ENCODE results near the gene TMCO1.

Gene TMCO1

DNA sequence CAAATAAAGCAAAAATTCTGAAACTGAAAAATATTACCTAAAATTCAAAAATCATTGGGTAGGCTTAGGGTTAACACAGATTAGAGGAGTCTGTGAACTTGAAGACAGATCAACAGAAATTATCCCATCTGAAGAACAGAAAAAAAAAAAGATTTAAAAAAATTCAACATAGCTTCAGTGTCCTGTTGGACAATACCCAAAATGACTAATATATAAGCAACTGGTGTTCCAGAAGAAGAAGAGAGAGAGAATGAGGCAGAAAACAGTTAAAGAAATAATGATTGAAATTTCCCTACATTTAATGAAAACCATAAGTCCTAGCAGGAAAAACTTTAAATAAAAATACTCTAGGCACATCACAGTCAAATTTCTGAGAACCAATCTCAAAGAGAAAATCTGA, 31.5 kb downstream of the TMCO1 start (continued):
- TF ChIP-seq TSHZ2 (CRISPR knock-in tag; IDR thresholded peaks at IDR 0.05) (no peak), GLIS3 (CRISPR knock-in tag; IDR thresholded peaks at IDR 0.05) (no peak)

- TF ChIP-seq CSDC2 (CRISPR knock-in tag; IDR thresholded peaks at IDR 0.05) (no peak), ZC3H10 (CRISPR knock-in tag; IDR thresholded peaks at IDR 0.05) (no peak), SNAI2 (CRISPR knock-in tag; IDR thresholded peaks at IDR 0.05) (no peak), CSRNP3 (CRISPR knock-in tag; IDR thresholded peaks at IDR 0.05) (no peak), ESRRG (CRISPR knock-in tag; IDR thresholded peaks at IDR 0.05) (no peak), RARB (CRISPR knock-in tag; IDR thresholded peaks at IDR 0.05) (no peak), TOX (CRISPR knock-in tag; IDR thresholded peaks at IDR 0.05; ENCODE audit: borderline replicate concordance) (no peak)
- no peak for ATAC-seq
Observed at GRCh38 chr1:165734906-165735305, 33.8 kb downstream of the TMCO1 start.

- TF ChIP-seq, protein P1, sequence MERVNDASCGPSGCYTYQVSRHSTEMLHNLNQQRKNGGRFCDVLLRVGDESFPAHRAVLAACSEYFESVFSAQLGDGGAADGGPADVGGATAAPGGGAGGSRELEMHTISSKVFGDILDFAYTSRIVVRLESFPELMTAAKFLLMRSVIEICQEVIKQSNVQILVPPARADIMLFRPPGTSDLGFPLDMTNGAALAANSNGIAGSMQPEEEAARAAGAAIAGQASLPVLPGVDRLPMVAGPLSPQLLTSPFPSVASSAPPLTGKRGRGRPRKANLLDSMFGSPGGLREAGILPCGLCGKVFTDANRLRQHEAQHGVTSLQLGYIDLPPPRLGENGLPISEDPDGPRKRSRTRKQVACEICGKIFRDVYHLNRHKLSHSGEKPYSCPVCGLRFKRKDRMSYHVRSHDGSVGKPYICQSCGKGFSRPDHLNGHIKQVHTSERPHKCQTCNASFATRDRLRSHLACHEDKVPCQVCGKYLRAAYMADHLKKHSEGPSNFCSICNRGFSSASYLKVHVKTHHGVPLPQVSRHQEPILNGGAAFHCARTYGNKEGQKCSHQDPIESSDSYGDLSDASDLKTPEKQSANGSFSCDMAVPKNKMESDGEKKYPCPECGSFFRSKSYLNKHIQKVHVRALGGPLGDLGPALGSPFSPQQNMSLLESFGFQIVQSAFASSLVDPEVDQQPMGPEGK (CRISPR knock-in tag; IDR thresholded peaks at IDR 0.05; ENCODE audit: borderline replicate concordance): no peak
- no peak for TF ChIP-seq ZFP3 (CRISPR knock-in tag; IDR thresholded peaks at IDR 0.05)
- TF ChIP-seq RARB (CRISPR knock-in tag; IDR thresholded peaks at IDR 0.05): no peak
- no peak for TF ChIP-seq ARNTL (CRISPR knock-in tag; IDR thresholded peaks at IDR 0.05; ENCODE audit: borderline replicate concordance, low read depth)
- TF ChIP-seq OSR1 (CRISPR knock-in tag; IDR thresholded peaks at IDR 0.05): no peak
- no peak for TF ChIP-seq TOX (CRISPR knock-in tag; IDR thresholded peaks at IDR 0.05; ENCODE audit: borderline replicate concordance)
- TF ChIP-seq CSDC2 (CRISPR knock-in tag; IDR thresholded peaks at IDR 0.05): no peak
- TF ChIP-seq ZNF8 (CRISPR knock-in tag; IDR thresholded peaks at IDR 0.05): no peak
- no peak for TF ChIP-seq CREB5 (CRISPR knock-in tag; IDR thresholded peaks at IDR 0.05; ENCODE audit: low read depth)
- no peak for TF ChIP-seq ZC3H10 (CRISPR knock-in tag; IDR thresholded peaks at IDR 0.05)
- no peak for TF ChIP-seq ISL1 (CRISPR knock-in tag; IDR thresholded peaks at IDR 0.05)
- no peak for TF ChIP-seq ESRRG (CRISPR knock-in tag; IDR thresholded peaks at IDR 0.05)
- no peak for TF ChIP-seq PPARA (CRISPR knock-in tag; IDR thresholded peaks at IDR 0.05; ENCODE audit: borderline replicate concordance)
- no peak for TF ChIP-seq ZNF70 (CRISPR knock-in tag; IDR thresholded peaks at IDR 0.05)
- no peak for TF ChIP-seq BACH2 (CRISPR knock-in tag; IDR thresholded peaks at IDR 0.05; ENCODE audit: borderline replicate concordance)
- TF ChIP-seq, protein P2, sequence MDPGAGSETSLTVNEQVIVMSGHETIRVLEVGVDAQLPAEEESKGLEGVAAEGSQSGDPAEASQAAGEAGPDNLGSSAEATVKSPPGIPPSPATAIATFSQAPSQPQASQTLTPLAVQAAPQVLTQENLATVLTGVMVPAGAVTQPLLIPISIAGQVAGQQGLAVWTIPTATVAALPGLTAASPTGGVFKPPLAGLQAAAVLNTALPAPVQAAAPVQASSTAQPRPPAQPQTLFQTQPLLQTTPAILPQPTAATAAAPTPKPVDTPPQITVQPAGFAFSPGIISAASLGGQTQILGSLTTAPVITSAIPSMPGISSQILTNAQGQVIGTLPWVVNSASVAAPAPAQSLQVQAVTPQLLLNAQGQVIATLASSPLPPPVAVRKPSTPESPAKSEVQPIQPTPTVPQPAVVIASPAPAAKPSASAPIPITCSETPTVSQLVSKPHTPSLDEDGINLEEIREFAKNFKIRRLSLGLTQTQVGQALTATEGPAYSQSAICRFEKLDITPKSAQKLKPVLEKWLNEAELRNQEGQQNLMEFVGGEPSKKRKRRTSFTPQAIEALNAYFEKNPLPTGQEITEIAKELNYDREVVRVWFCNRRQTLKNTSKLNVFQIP (CRISPR knock-in tag; IDR thresholded peaks at IDR 0.05; ENCODE audit: borderline replicate concordance, low read depth): no peak
- TF ChIP-seq ZNF565 (CRISPR knock-in tag; conservative IDR thresholded peaks at IDR 0.05; ENCODE audit: low read depth): no peak
- TF ChIP-seq ZFP30 (CRISPR knock-in tag; IDR thresholded peaks at IDR 0.05): no peak
- TF ChIP-seq SNAI2 (CRISPR knock-in tag; IDR thresholded peaks at IDR 0.05): no peak
- TF ChIP-seq CSRNP3 (CRISPR knock-in tag; IDR thresholded peaks at IDR 0.05): no peak
- ATAC-seq: no peak
Observed at GRCh38 chr1:165726841-165727240, 41.8 kb downstream of the TMCO1 start.
